ENCODE measurements around the gene RPRM.

RPRM gene

GRCh38 chr2:153464395-153464794, 14.2 kb downstream of the RPRM start:
- no peak for TF ChIP-seq CTCF (IDR thresholded peaks at IDR 0.05; ENCODE audit: poor library complexity, severe bottlenecking)
- no peak for ATAC-seq (ENCODE audit: low read depth)
- DNase-seq (ENCODE audit: low spot score): no peak

GRCh38 chr2:153462338-153462859, 16.2 kb downstream of the RPRM start:
- H3K4me3 ChIP-seq (ENCODE audit: severe bottlenecking): no peak overlapping the region
- H3K36me3 ChIP-seq (ENCODE audit: low read depth): no peaks in the 10 kb centered on the region
- ATAC-seq (ENCODE audit: low read depth) (no peak), DNase-seq (ENCODE audit: low spot score) (no peak)
- H3K4me1 ChIP-seq (ENCODE audit: insufficient read depth, poor library complexity, severe bottlenecking): no peaks in the 10 kb centered on the region
- H3K27me3 ChIP-seq (ENCODE audit: insufficient read depth, poor library complexity, severe bottlenecking): peaks cover 16% of the 10 kb centered on the region
- no peaks in the 10 kb centered on the region for H3K9me3 ChIP-seq (ENCODE audit: severe bottlenecking)
- no peak overlapping the region for H3K27ac ChIP-seq (ENCODE audit: poor library complexity, severe bottlenecking)
- TF ChIP-seq CTCF (IDR thresholded peaks at IDR 0.05; ENCODE audit: poor library complexity, severe bottlenecking): no peak

More at GRCh38 chr2:153464395-153464794, 14.2 kb downstream of the RPRM start:
- Histone ChIP-seq H3K27ac (ENCODE audit: poor library complexity, severe bottlenecking) (no peak overlapping the region), H3K4me1 (ENCODE audit: insufficient read depth, poor library complexity, severe bottlenecking) (no peaks in the 10 kb centered on the region), H3K36me3 (ENCODE audit: low read depth) (no peaks in the 10 kb centered on the region), H3K4me3 (ENCODE audit: severe bottlenecking) (no peak overlapping the region), H3K27me3 (ENCODE audit: insufficient read depth, poor library complexity, severe bottlenecking) (peaks cover 12% of the 10 kb centered on the region), H3K9me3 (ENCODE audit: severe bottlenecking) (no peaks in the 10 kb centered on the region)

GRCh38 chr2:153461453-153461852, 17.1 kb downstream of the RPRM start:
- H3K36me3 ChIP-seq (ENCODE audit: low read depth): no peaks in the 10 kb centered on the region
- ATAC-seq (ENCODE audit: low read depth) (no peak), DNase-seq (ENCODE audit: low spot score) (no peak)
- no peak overlapping the region for H3K4me3 ChIP-seq (ENCODE audit: severe bottlenecking)
- no peaks in the 10 kb centered on the region for H3K9me3 ChIP-seq (ENCODE audit: severe bottlenecking)
- H3K27me3 ChIP-seq (ENCODE audit: insufficient read depth, poor library complexity, severe bottlenecking): peaks cover 16% of the 10 kb centered on the region
- no peak overlapping the region for H3K27ac ChIP-seq (ENCODE audit: poor library complexity, severe bottlenecking)
- no peaks in the 10 kb centered on the region for H3K4me1 ChIP-seq (ENCODE audit: insufficient read depth, poor library complexity, severe bottlenecking)
- no peak for TF ChIP-seq CTCF (IDR thresholded peaks at IDR 0.05; ENCODE audit: poor library complexity, severe bottlenecking)

GRCh38 chr2:153455861-153456260, 22.7 kb downstream of the RPRM start:
- Histone ChIP-seq H3K27ac (ENCODE audit: poor library complexity, severe bottlenecking) (no peak overlapping the region), H3K27me3 (ENCODE audit: insufficient read depth, poor library complexity, severe bottlenecking) (peaks cover 14% of the 10 kb centered on the region), H3K4me3 (ENCODE audit: severe bottlenecking) (no peak overlapping the region), H3K9me3 (ENCODE audit: severe bottlenecking) (no peaks in the 10 kb centered on the region), H3K4me1 (ENCODE audit: insufficient read depth, poor library complexity, severe bottlenecking) (no peaks in the 10 kb centered on the region), H3K36me3 (ENCODE audit: low read depth) (no peaks in the 10 kb centered on the region)
- DNase-seq (ENCODE audit: low spot score) (no peak), ATAC-seq (ENCODE audit: low read depth) (no peak)
- TF ChIP-seq CTCF (IDR thresholded peaks at IDR 0.05; ENCODE audit: poor library complexity, severe bottlenecking): no peak

- ATAC-seq (ENCODE audit: low read depth): no peak
- H3K27me3 ChIP-seq (ENCODE audit: insufficient read depth, poor library complexity, severe bottlenecking): peaks cover 14% of the 10 kb centered on the region
- no peak for DNase-seq (ENCODE audit: low spot score)
- TF ChIP-seq CTCF (IDR thresholded peaks at IDR 0.05; ENCODE audit: poor library complexity, severe bottlenecking): no peak
- H3K9me3 ChIP-seq (ENCODE audit: severe bottlenecking): no peaks in the 10 kb centered on the region
- H3K4me3 ChIP-seq (ENCODE audit: severe bottlenecking): no peak overlapping the region
- no peak overlapping the region for H3K27ac ChIP-seq (ENCODE audit: poor library complexity, severe bottlenecking)
- no peaks in the 10 kb centered on the region for H3K36me3 ChIP-seq (ENCODE audit: low read depth)
- no peaks in the 10 kb centered on the region for H3K4me1 ChIP-seq (ENCODE audit: insufficient read depth, poor library complexity, severe bottlenecking)
Observed at GRCh38 chr2:153455403-153455802, 23.2 kb downstream of the RPRM start.
